SK-N-SH (cell line): ENCODE measurements around the gene TMPRSS6. TPM values are rescaled to one million over a fixed set of nuclear protein-coding genes. Genes with fewer than 3 reads are reported as not detected.

Source experiments
- CTCF ChIA-PET: fragments of 300-600, 350-600 bp; formaldehyde crosslinking; extraction: SDS; loops from one replicate; lab custom pipeline; 2021; lab: Yijun Ruan, JAX
- POLR2A ChIA-PET: fragments of 350-600 bp; sonication (Branson Sonifier 250); formaldehyde crosslinking; extraction: SDS; loops from one replicate; lab custom pipeline; 2020; ENCODE audit warnings: antibody characterized with exemption, inconsistent platforms; lab: Yijun Ruan, JAX
- DNase-seq: peaks from one replicate; pipeline ENCODE4 v3.0.0; 2012
- H2AFZ ChIP-seq: fragments of 200-600 bp; sonication (generic); 2 replicates; pipeline ENCODE4 v1.8.1; 2016; ENCODE audit warnings: antibody characterized with exemption, mild to moderate bottlenecking, low read depth
- H3F3A ChIP-seq: fragments of 200-600 bp; sonication (generic); replicated peaks from 2 replicates; pipeline ENCODE3; 2016; ENCODE audit warnings: antibody characterized with exemption, mild to moderate bottlenecking; ENCODE audit not compliant: insufficient read depth
- H3K27ac ChIP-seq, 2 experiments: fragments of 200-500 bp in 1 of 2; fragments of 200-600 bp in 1 of 2; sonication (Bioruptor generic) in 1 of 2; sonication (generic), shearing (Covaris generic) in 1 of 2; 2 replicates each; pipeline versions ENCODE4 v1.5.1 to v1.6.1; 2014 to 2016; ENCODE audit warnings: low read depth in 2 of 2, inconsistent platforms in 1 of 2, low read length in 1 of 2, mild to moderate bottlenecking in 1 of 2, mixed read lengths in 1 of 2
- H3K27me3 ChIP-seq: fragments of 200-600 bp; sonication (generic), shearing (Covaris generic); 2 replicates; pipeline ENCODE4 v1.6.1; 2016; ENCODE audit warnings: mixed run types; ENCODE audit not compliant: insufficient read depth
- H3K36me3 ChIP-seq, 2 experiments: fragments of 200-500 bp in 1 of 2; fragments of 200-600 bp in 1 of 2; sonication (Bioruptor generic) in 1 of 2; sonication (generic) in 1 of 2; replicated peaks in 1 of 2; 2 replicates each; pipeline versions ENCODE3 to v1.5.1; 2014 to 2016; ENCODE audit warnings: low read length in 1 of 2, mild to moderate bottlenecking in 1 of 2; ENCODE audit not compliant: insufficient read depth in 2 of 2, control insufficient read depth in 1 of 2
- H3K4me1 ChIP-seq, 2 experiments: fragments of 200-500 bp in 1 of 2; fragments of 200-600 bp in 1 of 2; sonication (Bioruptor generic) in 1 of 2; sonication (generic), shearing (Covaris generic) in 1 of 2; 2 replicates each; pipeline versions ENCODE4 v1.5.1 to v1.6.1; 2014 to 2016; ENCODE audit warnings: low read depth in 1 of 2, low read length in 1 of 2, mixed run types in 1 of 2; ENCODE audit not compliant: insufficient read depth in 2 of 2, control insufficient read depth in 1 of 2
- H3K4me2 ChIP-seq: fragments of 200-600 bp; sonication (generic), shearing (Covaris generic); 2 replicates; pipeline ENCODE4 v1.6.1; 2017; ENCODE audit warnings: mixed run types
- H3K4me3 ChIP-seq, 2 experiments: fragments of 200-500 bp in 1 of 2; fragments of 200-600 bp in 1 of 2; sonication (Bioruptor generic) in 1 of 2; sonication (generic), shearing (Covaris generic) in 1 of 2; 2 replicates each; pipeline versions ENCODE4 v1.5.1 to v1.8.1; 2014 to 2016; ENCODE audit warnings: low read depth in 2 of 2, inconsistent platforms in 1 of 2, low read length in 1 of 2, mild to moderate bottlenecking in 1 of 2, mixed read lengths in 1 of 2, moderate library complexity in 1 of 2
- H3K79me2 ChIP-seq: fragments of 200-600 bp; sonication (generic); 2 replicates; pipeline ENCODE4 v1.8.1; 2017; ENCODE audit warnings: mild to moderate bottlenecking; ENCODE audit not compliant: insufficient read depth
- H3K9ac ChIP-seq: fragments of 200-600 bp; sonication (generic); 2 replicates; pipeline ENCODE4 v1.6.1; 2017; ENCODE audit warnings: mixed run types
- H3K9me2 ChIP-seq: fragments of 200-600 bp; sonication (generic); 2 replicates; pipeline ENCODE4 v1.6.1; 2017; ENCODE audit warnings: mixed run types
- H3K9me3 ChIP-seq: fragments of 200-600 bp; sonication (generic); 2 replicates; pipeline ENCODE4 v1.6.1; 2017; ENCODE audit warnings: mixed run types, mild to moderate bottlenecking, moderate library complexity
- H4K20me1 ChIP-seq: fragments of 200-600 bp; sonication (generic); 2 replicates; pipeline ENCODE4 v1.6.1; 2017; ENCODE audit warnings: mild to moderate bottlenecking, mixed run types; ENCODE audit not compliant: insufficient read depth
- CHD2 ChIP-seq: fragments of 150-350 bp; IDR thresholded peaks from 2 replicates; pipeline ENCODE4 v1.6.1; 2018; ENCODE audit warnings: low read length; ENCODE audit not compliant: partially characterized antibody
- ELF1 ChIP-seq: IDR thresholded peaks from 2 replicates; pipeline ENCODE4 v1.4.0; 2012
- FOSL2 ChIP-seq: IDR thresholded peaks from 2 replicates; pipeline ENCODE4 v1.4.0; 2012; ENCODE audit warnings: low read depth, mild to moderate bottlenecking, moderate library complexity, borderline replicate concordance
- GABPA ChIP-seq: IDR thresholded peaks from 2 replicates; pipeline ENCODE4 v1.4.0; 2012; ENCODE audit warnings: low read depth, mild to moderate bottlenecking
- GATA2 ChIP-seq: sonication (generic); formaldehyde crosslinking; IDR thresholded peaks from 2 replicates; pipeline ENCODE4 v1.5.0; 2020; ENCODE audit warnings: mild to moderate bottlenecking, missing genetic modification reagents
- JUND ChIP-seq: IDR thresholded peaks from 2 replicates; pipeline ENCODE4 v1.4.0; 2012
- MEF2A ChIP-seq: IDR thresholded peaks from 2 replicates; pipeline ENCODE4 v1.4.0; 2012; ENCODE audit warnings: low read depth, borderline replicate concordance
- MXI1 ChIP-seq: IDR thresholded peaks from 2 replicates; pipeline ENCODE4 v1.6.1; 2012; ENCODE audit warnings: mild to moderate bottlenecking, low read depth, low read length, improper control_type of control experiment
- NFIC ChIP-seq: IDR thresholded peaks from 2 replicates; pipeline ENCODE4 v1.4.0; 2012; ENCODE audit warnings: borderline replicate concordance
- NRF1 ChIP-seq: IDR thresholded peaks from 2 replicates; pipeline ENCODE4 v1.6.1; 2012; ENCODE audit warnings: low read depth, mild to moderate bottlenecking, low read length
- RAD21 ChIP-seq: IDR thresholded peaks from 2 replicates; pipeline ENCODE4 v1.6.1; 2012; ENCODE audit warnings: mild to moderate bottlenecking, low read length
- RFX5 ChIP-seq: IDR thresholded peaks from 2 replicates; pipeline ENCODE4 v1.6.1; 2012; ENCODE audit warnings: mild to moderate bottlenecking, improper control_type of control experiment, low read length
- RXRA ChIP-seq: IDR thresholded peaks from 2 replicates; pipeline ENCODE4 v1.4.0; 2012; ENCODE audit warnings: low read depth, mild to moderate bottlenecking, borderline replicate concordance
- TAF1 ChIP-seq: IDR thresholded peaks from 2 replicates; pipeline ENCODE4 v1.6.1; 2012; ENCODE audit warnings: low read depth, mild to moderate bottlenecking, low read length, moderate library complexity, borderline replicate concordance
- TCF12 ChIP-seq: IDR thresholded peaks from 2 replicates; pipeline ENCODE4 v1.4.0; 2012
- TEAD4 ChIP-seq: IDR thresholded peaks from 2 replicates; pipeline ENCODE4 v1.4.0; 2012; ENCODE audit warnings: mild to moderate bottlenecking, borderline replicate concordance; ENCODE audit not compliant: insufficient read depth
- USF2 ChIP-seq: fragments of 150-350 bp; IDR thresholded peaks from 2 replicates; pipeline ENCODE4 v1.6.1; 2017; ENCODE audit warnings: antibody characterized with exemption, low read length, low read depth, borderline replicate concordance
- YY1 ChIP-seq: IDR thresholded peaks from 2 replicates; pipeline ENCODE4 v1.4.0; 2012; ENCODE audit warnings: low read depth, mild to moderate bottlenecking
- whole genome bisulfite sequencing: methylation state at CpG from one replicate; pipeline ENCODE4 v1.1.6; 2017; ENCODE audit warnings: low lambda C conversion rate; 5-methylcytosine and 5-hydroxymethylcytosine counted together
- polyA plus RNA-seq, 3 experiments: library from polyadenylated mRNA; depleted of rRNA; stranded (reverse); fragments of >200 nt; gene quantifications; 2 replicates each; pipeline ENCODE4 v1.2.3, GENCODE V29; 2012
- TF ChIP-seq, protein P1 (sequence below): fragments of 200-600 bp; sonication (generic); IDR thresholded peaks from 2 replicates; pipeline ENCODE4 v1.6.1; 2017; ENCODE audit warnings: antibody characterized with exemption, mild to moderate bottlenecking, moderate library complexity
- TF ChIP-seq, protein P2 (sequence below): IDR thresholded peaks from 2 replicates; pipeline ENCODE4 v1.4.0; 2012; ENCODE audit warnings: low read depth, borderline replicate concordance

TMPRSS6 gene
- polyA plus RNA-seq, 1 of the 3 experiments (the other 2 are of a cell fraction), result not detected

GRCh38 chr22:37137131-37137530, 27.6 kb upstream of the TMPRSS6 start:
- Histone ChIP-seq H3K9ac (no peak overlapping the region), H4K20me1 (no peaks in the 10 kb centered on the region)
- DNase-seq, result no peak
- TF ChIP-seq, protein P1, sequence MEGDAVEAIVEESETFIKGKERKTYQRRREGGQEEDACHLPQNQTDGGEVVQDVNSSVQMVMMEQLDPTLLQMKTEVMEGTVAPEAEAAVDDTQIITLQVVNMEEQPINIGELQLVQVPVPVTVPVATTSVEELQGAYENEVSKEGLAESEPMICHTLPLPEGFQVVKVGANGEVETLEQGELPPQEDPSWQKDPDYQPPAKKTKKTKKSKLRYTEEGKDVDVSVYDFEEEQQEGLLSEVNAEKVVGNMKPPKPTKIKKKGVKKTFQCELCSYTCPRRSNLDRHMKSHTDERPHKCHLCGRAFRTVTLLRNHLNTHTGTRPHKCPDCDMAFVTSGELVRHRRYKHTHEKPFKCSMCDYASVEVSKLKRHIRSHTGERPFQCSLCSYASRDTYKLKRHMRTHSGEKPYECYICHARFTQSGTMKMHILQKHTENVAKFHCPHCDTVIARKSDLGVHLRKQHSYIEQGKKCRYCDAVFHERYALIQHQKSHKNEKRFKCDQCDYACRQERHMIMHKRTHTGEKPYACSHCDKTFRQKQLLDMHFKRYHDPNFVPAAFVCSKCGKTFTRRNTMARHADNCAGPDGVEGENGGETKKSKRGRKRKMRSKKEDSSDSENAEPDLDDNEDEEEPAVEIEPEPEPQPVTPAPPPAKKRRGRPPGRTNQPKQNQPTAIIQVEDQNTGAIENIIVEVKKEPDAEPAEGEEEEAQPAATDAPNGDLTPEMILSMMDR, result no peak
- TF ChIP-seq CHD2 (no peak), JUND (no peak), FOSL2 (no peak), RAD21 (no peak), YY1 (no peak), RFX5 (no peak), TEAD4 (no peak)
- TF ChIP-seq, protein P2, sequence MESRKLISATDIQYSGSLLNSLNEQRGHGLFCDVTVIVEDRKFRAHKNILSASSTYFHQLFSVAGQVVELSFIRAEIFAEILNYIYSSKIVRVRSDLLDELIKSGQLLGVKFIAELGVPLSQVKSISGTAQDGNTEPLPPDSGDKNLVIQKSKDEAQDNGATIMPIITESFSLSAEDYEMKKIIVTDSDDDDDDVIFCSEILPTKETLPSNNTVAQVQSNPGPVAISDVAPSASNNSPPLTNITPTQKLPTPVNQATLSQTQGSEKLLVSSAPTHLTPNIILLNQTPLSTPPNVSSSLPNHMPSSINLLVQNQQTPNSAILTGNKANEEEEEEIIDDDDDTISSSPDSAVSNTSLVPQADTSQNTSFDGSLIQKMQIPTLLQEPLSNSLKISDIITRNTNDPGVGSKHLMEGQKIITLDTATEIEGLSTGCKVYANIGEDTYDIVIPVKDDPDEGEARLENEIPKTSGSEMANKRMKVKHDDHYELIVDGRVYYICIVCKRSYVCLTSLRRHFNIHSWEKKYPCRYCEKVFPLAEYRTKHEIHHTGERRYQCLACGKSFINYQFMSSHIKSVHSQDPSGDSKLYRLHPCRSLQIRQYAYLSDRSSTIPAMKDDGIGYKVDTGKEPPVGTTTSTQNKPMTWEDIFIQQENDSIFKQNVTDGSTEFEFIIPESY, result no peak
- TF ChIP-seq, all 33 proteins: peak for 0
- ChIA-PET CTCF (interaction anchor here (0.9 to 1.8 kb wide), 2 partner anchors 17 to 62 kb away, joined by 3 to 7 read pairs; no protein-coding TSS in a partner anchor), POLR2A (no interaction called here)
- no peak overlapping the region for H3K4me3 ChIP-seq
- no peak overlapping the region for H3K4me2 ChIP-seq
- H3K36me3 ChIP-seq, result no peaks in the 10 kb centered on the region
- H3K9me2 ChIP-seq, result no peaks in the 10 kb centered on the region
- H3K9me3 ChIP-seq, result no peaks in the 10 kb centered on the region
- no peaks in the 10 kb centered on the region for H3K79me2 ChIP-seq
- no peak overlapping the region for H2AFZ ChIP-seq
- WGBS, result 68% methylated on average over 8 of the region's 8 CpGs
- no peaks in the 10 kb centered on the region for H3F3A ChIP-seq
- H3K4me1 ChIP-seq, result no peaks in the 10 kb centered on the region
- H3K27ac ChIP-seq, result no peak overlapping the region
- H3K27me3 ChIP-seq, result no peaks in the 10 kb centered on the region

- 69% methylated on average over 9 of the region's 12 CpGs for WGBS
- POLR2A ChIA-PET, result no interaction called here
- no peaks in the 10 kb centered on the region for H3K9me2 ChIP-seq
- no peaks in the 10 kb centered on the region for H4K20me1 ChIP-seq
- H3K27ac ChIP-seq, result no peak overlapping the region
- no peaks in the 10 kb centered on the region for H3K9me3 ChIP-seq
- no peak overlapping the region for H3K9ac ChIP-seq
- H3K36me3 ChIP-seq, result no peaks in the 10 kb centered on the region
- H2AFZ ChIP-seq, result no peak overlapping the region
- no peaks in the 10 kb centered on the region for H3K4me1 ChIP-seq
- H3K27me3 ChIP-seq, result no peaks in the 10 kb centered on the region
- no peak for DNase-seq
- no peak overlapping the region for H3K4me2 ChIP-seq
- no peaks in the 10 kb centered on the region for H3K79me2 ChIP-seq
- H3K4me3 ChIP-seq, result no peak overlapping the region
- no peaks in the 10 kb centered on the region for H3F3A ChIP-seq
- CTCF ChIA-PET, result no interaction called here
- TF ChIP-seq USF2 (no peak), MEF2A (no peak), RAD21 (no peak), MXI1 (no peak), GATA2 (CRISPR knock-in tag) (no peak), TCF12 (no peak), ELF1 (no peak), TAF1 (no peak), FOSL2 (no peak), NRF1 (no peak), RXRA (no peak), NFIC (no peak), RFX5 (no peak), GABPA (no peak)
- TF ChIP-seq, protein P1, result no peak
- TF ChIP-seq, protein P2, result no peak
These were observed 25.5 kb upstream of the TMPRSS6 start for GRCh38 chr22:37135023-37135422.
